Heart left ventricle (tissue), 16 donors: ENCODE data around the gene TNFRSF4. TPM values are rescaled to one million over a fixed set of nuclear protein-coding genes. Genes with fewer than 3 reads are reported as not detected.

Experiments used
- ATAC-seq, 4 donors: fragments of 200-7000 bp; cut with Tn5 transposase; one replicate each; pipeline ENCODE4 v1.9.1; 2020 to 2022; ENCODE audit warnings: moderate library complexity in 4 of 4, mild to moderate bottlenecking in 3 of 4, moderate number of reproducible peaks in 1 of 4
- DNase-seq, 5 donors: peaks; one replicate each; pipeline ENCODE4 v3.0.0-alpha.2; 2020
- H3K27ac ChIP-seq, 12 donors: fragments of 200-600 bp; sonication (generic) in 4 of 12; one replicate each; pipeline versions ENCODE4 v1.5.0 to v1.8.0; 2016 to 2022; ENCODE audit warnings: mild to moderate bottlenecking in 2 of 12
- H3K27me3 ChIP-seq, 9 donors: fragments of 200-600 bp; sonication (generic) in 2 of 9; one replicate each; pipeline versions ENCODE4 v1.5.1 to v1.8.0; 2016 to 2022; ENCODE audit warnings: mild to moderate bottlenecking in 3 of 9
- H3K36me3 ChIP-seq, 9 donors: fragments of 200-600 bp; sonication (generic) in 2 of 9; one replicate each; pipeline versions ENCODE4 v1.5.0 to v1.8.0; 2018 to 2022; ENCODE audit warnings: mild to moderate bottlenecking in 2 of 9
- H3K4me1 ChIP-seq, 12 donors: fragments of 200-600 bp; sonication (generic) in 4 of 12; one replicate each; pipeline versions ENCODE4 v1.5.0 to v1.8.0; 2016 to 2022; ENCODE audit warnings: mild to moderate bottlenecking in 3 of 12
- H3K4me3 ChIP-seq, 12 donors: fragments of 200-600 bp; sonication (generic) in 4 of 12; one replicate each; pipeline versions ENCODE4 v1.5.0 to v1.8.0; 2017 to 2022; ENCODE audit warnings: mild to moderate bottlenecking in 9 of 12, moderate library complexity in 4 of 12
- H3K9me3 ChIP-seq, 12 donors: fragments of 200-600 bp; sonication (generic) in 4 of 12; one replicate each; pipeline versions ENCODE4 v1.5.0 to v1.8.0; 2016 to 2022; ENCODE audit warnings: mild to moderate bottlenecking in 1 of 12
- CTCF ChIP-seq, 12 donors: fragments of 200-600 bp; sonication (generic) in 4 of 12; IDR thresholded peaks; one replicate each; pipeline versions ENCODE4 v1.5.0 to v1.8.0; 2018 to 2022; ENCODE audit warnings: antibody characterized with exemption in 12 of 12, mild to moderate bottlenecking in 5 of 12
- POLR2A ChIP-seq, 2 donors: fragments of 450-650 bp; IDR thresholded peaks; one replicate each; pipeline ENCODE4 v1.6.1; 2017; ENCODE audit warnings: antibody characterized with exemption in 2 of 2, mild to moderate bottlenecking in 2 of 2, moderate library complexity in 2 of 2
- WGBS, 4 donors: extraction: QIAGEN DNeasy Blood & Tissue Kit in 2 of 4; methylation state at CpG; one replicate each; pipeline versions ENCODE4 v1.1.5 to v1.1.7; 2013 to 2018; 5-methylcytosine and 5-hydroxymethylcytosine counted together
- intact Hi-C, 10 donors: fragments of 100-400 bp; cut with DNase I; formaldehyde crosslinking; loops; one replicate each; pipeline versions ENCODE4 v1.11.1 to v1.14.2; 2022
- polyA plus RNA-seq, 2 donors: library from polyadenylated mRNA; stranded (reverse); fragments of 200-250 nt; gene quantifications; one replicate each; pipeline ENCODE4 v1.2.3, GENCODE V29; 2013
- total RNA-seq, 9 donors: library from RNA; depleted of rRNA in 2 of 9; stranded (reverse); fragments of >200 nt in 2 of 9; fragmentation: NEBNext Ultra II Directional in 3 of 9; extraction: Animal tissue kit (Norgen Biotek cat#: 25700) in 3 of 9; gene quantifications; one replicate each; pipeline versions ENCODE4 v1.1.0 to v1.2.4, GENCODE V29; 2016 to 2023
- donor health status: ischemic (EF 13 %, LVEDD 7.1; RV severe dilation, severe dysfunction).
- donor health status: healthy with polysubstance abuse.
- donor health status: DM: no; HTN: yes; CAD: no.
- donor health status: DM: no; HTN: no; CAD: no.
- donor health status: ischemic (EF 25% LVEDD 6.9; RV normal size, moderate dysfunction).
- donor health status: ischemic (EF 25% LVEDD 5.7; RV mildly dilated, moderate dysfunction).
- donor health status: healthy.
- donor health status: DM: yes; HTN: yes; CAD: no.
- donor health status: ischemic (EF 35%, LVEDD 5.7; RV mildly dilated, moderate dysfunction).
- donor health status: nonischemic (EF 11% LVEDD 7.7; RV severe dilation, severe dysfunction).
- donor health status: DM: yes; HTN: yes; CAD: no.
- donor health status: PGD.
- donor health status: ischemic (EF 29% LVEDD 5.4; RV normal size, mild dysfunction).
- donor health status: nonischemic (EF 23%, LVEDD 6.1; RV moderate dilation, normal function).

TNFRSF4 gene
- total and polyA plus RNA-seq, 11 donors = 1.1 to 23.8 (median 2.7) TPM

- Histone ChIP-seq H3K4me3 (peak overlapping the region; percentile 81 to 100 (median 98)), H3K9me3 (no peaks in the 10 kb centered on the region), H3K4me1 (peaks cover 8 to 55% (median 31%) of the 10 kb centered on the region in 12 donors), H3K36me3 (peaks cover 0 to 44% (median 27%) of the 10 kb centered on the region in 9 donors), H3K27ac (peak overlapping the region; percentile 92 to 99 (median 97)), H3K27me3 (no peaks in the 10 kb centered on the region)
- no peak for DNase-seq
- TF ChIP-seq POLR2A (IDR thresholded peaks at IDR 0.05) (no peak), CTCF (IDR thresholded peaks at IDR 0.05) (peak in 4 of 12 donors; percentile 13 to 15 (median 14))
- 10 to 11% (median 10%) methylated on average over 24 of the region's 24 CpGs for WGBS, 4 donors
- intact Hi-C loops = loop anchor here in 6 of 10 donors (1.0 to 10.0 kb wide), 5 partner anchors 41 to 114 kb away; partner anchors contain the start of genes C1orf159 (in 2 of the 6) and UBE2J2 (in 2 of the 6)
- peak in 2 of 4 donors; percentile 2 to 29 for ATAC-seq
These were observed 16.9 kb upstream of the TNFRSF4 start for GRCh38 chr1:1230656-1231399.

GRCh38 chr1:1229770-1230169, 15.8 kb upstream of the TNFRSF4 start:
- ATAC-seq = no peak
- DNase-seq = no peak
- intact Hi-C loops = loop anchor here in 7 of 10 donors (5.0 to 10.0 kb wide), 4 partner anchors 43 to 112 kb away; partner anchors contain the start of genes C1orf159 (in 2 of the 7) and UBE2J2 (in 2 of the 7)
- H3K36me3 ChIP-seq = peaks cover 0 to 51% (median 33%) of the 10 kb centered on the region in 9 donors
- TF ChIP-seq POLR2A (IDR thresholded peaks at IDR 0.05) (no peak), CTCF (IDR thresholded peaks at IDR 0.05) (no peak)
- H3K4me1 ChIP-seq = peaks cover 8 to 65% (median 31%) of the 10 kb centered on the region in 12 donors
- H3K27me3 ChIP-seq = no peaks in the 10 kb centered on the region
- no peak overlapping the region for H3K27ac ChIP-seq
- H3K9me3 ChIP-seq = no peaks in the 10 kb centered on the region
- H3K4me3 ChIP-seq = peak overlapping the region in 7 of 12 donors; percentile 8 to 100 (median 98)
- 83 to 88% (median 88%) methylated on average over 10 to 19 of the region's 19 CpGs for WGBS, 4 donors

- no peak overlapping the region for H3K4me3 ChIP-seq
- no peaks in the 10 kb centered on the region for H3K9me3 ChIP-seq
- peaks cover 0 to 57% (median 38%) of the 10 kb centered on the region in 9 donors for H3K36me3 ChIP-seq
- peaks cover 8 to 66% (median 30%) of the 10 kb centered on the region in 12 donors for H3K4me1 ChIP-seq
- DNase-seq (no peak), ATAC-seq (no peak)
- intact Hi-C loops = loop anchor here in 1 of 10 donors (10.0 kb wide), 1 partner anchor 104 kb away; no protein-coding TSS in a partner anchor
- H3K27ac ChIP-seq = no peak overlapping the region
- TF ChIP-seq POLR2A (IDR thresholded peaks at IDR 0.05) = no peak
- no peak for TF ChIP-seq CTCF (IDR thresholded peaks at IDR 0.05)
- 81 to 87% (median 85%) methylated on average over 21 to 28 of the region's 28 CpGs for WGBS, 4 donors
- no peaks in the 10 kb centered on the region for H3K27me3 ChIP-seq
These were observed 14.8 kb upstream of the TNFRSF4 start for GRCh38 chr1:1228596-1229321.
